H1 (cell line): Measurements from ENCODE around the gene WNT7A. TPM values are rescaled to one million over a fixed set of nuclear protein-coding genes. Genes with fewer than 3 reads are reported as not detected.

Source experiments
- CTCF ChIP-seq, 3 experiments: IDR thresholded peaks; 1 replicate in 2 of 3; 2 replicates in 1 of 3; pipeline versions ENCODE4 v1.5.1 to v1.6.1; 2011; ENCODE audit warnings: low read length in 3 of 3, mild to moderate bottlenecking in 3 of 3, inconsistent platforms in 2 of 3, low read depth in 1 of 3, moderate library complexity in 1 of 3; ENCODE audit not compliant: insufficient read depth in 1 of 3; ENCODE audit errors: control extremely low read depth in 1 of 3
- polyA plus RNA-seq, 7 experiments: library from polyadenylated mRNA; depleted of rRNA in 3 of 7; stranded (reverse) in 5 of 7; unstranded in 2 of 7; fragments of >200 nt in 5 of 7; fragments of 200-250 nt in 2 of 7; gene quantifications; 1 replicate in 5 of 7; 2 replicates in 1 of 7; 4 replicates in 1 of 7; pipeline versions ENCODE4 v1.2.1 to v1.2.3, GENCODE V29; 2011 to 2013; ENCODE audit warnings: missing spikeins in 2 of 7, mixed read lengths in 2 of 7
- total RNA-seq: library from RNA; stranded (reverse); fragmentation: NEBNext Ultra II Directional; extraction: Animal tissue kit (Norgen Biotek cat#: 25700); gene quantifications from 2 replicates; pipeline ENCODE4 v1.2.1, GENCODE V29; 2021
- TF ChIP-seq, protein P1 (sequence below): IDR thresholded peaks from 2 replicates; pipeline ENCODE4 v1.6.1; 2012; ENCODE audit warnings: inconsistent platforms

The WNT7A gene
- total and polyA plus RNA-seq, 2 of the 8 experiments (the other 6 are each of a cell fraction or from before 2014, with no cell fraction given), result 0.02 TPM; not detected in 1

DNA sequence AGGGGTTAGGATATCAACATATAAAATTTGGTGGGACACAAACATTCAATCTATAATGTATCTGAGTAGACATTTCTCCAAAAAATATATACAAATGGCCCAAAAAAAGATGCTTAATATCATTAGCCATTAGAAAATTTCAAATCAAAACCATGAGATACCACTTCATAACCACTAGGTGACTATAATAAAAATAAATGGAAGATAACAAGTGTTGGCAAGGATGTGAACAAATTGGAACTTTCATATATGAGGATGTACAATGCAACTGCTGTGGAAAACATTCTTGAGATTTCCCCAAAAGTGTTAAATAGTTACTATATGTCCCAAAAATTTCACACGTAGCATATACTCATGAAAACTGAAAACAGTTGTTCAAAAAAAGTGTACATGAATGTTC, 36.5 kb upstream of the WNT7A start (continued):
- TF ChIP-seq CTCF (IDR thresholded peaks at IDR 0.05; ENCODE audit: control extremely low read depth in 1 of 3, insufficient read depth in 1 of 3, low read depth in 1 of 3, low read length in 3 of 3), result no peak
- TF ChIP-seq, protein P1, sequence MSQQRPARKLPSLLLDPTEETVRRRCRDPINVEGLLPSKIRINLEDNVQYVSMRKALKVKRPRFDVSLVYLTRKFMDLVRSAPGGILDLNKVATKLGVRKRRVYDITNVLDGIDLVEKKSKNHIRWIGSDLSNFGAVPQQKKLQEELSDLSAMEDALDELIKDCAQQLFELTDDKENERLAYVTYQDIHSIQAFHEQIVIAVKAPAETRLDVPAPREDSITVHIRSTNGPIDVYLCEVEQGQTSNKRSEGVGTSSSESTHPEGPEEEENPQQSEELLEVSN, result no peak
